ENCODE results near the gene CALD1. TPM values are rescaled to one million over a fixed set of nuclear protein-coding genes. Genes with fewer than 3 reads are reported as not detected.

CALD1 gene
- total RNA-seq, 6 experiments from 2014 or later = 1,066 to 1,726 (median 1,102) TPM

DNA sequence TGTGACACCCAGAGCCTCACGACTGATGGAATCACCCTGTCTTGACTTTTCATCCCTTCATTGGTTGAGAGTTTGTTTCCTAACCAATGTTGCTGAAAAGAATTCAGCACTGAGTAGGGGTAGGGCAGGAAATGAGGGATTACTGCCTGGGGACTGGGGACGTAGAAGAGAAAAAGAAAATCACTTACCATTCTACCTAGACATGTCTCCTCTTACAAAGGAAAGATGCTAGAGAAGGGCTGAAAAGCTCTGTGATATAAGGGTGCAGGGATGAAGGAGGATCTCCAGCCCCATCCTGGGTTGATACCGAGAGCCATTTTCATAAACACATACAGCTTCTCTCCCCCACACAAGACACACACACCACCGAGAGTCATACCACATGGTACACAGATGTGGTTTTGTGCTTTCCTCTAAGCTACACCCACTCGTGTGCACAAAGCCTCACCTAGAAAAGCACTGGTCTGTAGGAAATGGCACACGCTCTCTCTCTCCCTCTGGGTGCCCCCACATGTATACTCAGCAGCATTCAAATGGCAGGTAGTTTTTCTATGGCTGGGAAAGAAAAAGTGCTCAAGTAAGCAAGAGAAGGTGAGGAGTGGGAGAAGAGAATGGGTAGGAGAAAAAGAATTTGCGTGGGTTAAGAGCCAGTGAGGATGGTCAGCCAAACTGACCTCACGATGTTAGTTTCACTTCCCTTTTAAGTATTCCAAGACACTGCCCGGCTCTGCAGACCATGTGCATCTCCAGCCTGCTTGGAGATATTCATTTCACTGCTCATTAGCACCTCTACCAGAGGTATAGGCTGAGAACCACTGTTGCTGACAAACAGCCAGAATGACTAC is 85.8 kb downstream of the CALD1 start:
- no peak for DNase-seq
- peak overlapping the region; percentile 96 for H3K27ac Mint-ChIP-seq
- peaks cover 90% of the 10 kb centered on the region for H3K4me1 Mint-ChIP-seq (ENCODE audit: low read depth)
- H3K9me3 Mint-ChIP-seq = peaks cover 5% of the 10 kb centered on the region; the same call in 1 of the 2 replicates
- TF ChIP-seq, protein P1, sequence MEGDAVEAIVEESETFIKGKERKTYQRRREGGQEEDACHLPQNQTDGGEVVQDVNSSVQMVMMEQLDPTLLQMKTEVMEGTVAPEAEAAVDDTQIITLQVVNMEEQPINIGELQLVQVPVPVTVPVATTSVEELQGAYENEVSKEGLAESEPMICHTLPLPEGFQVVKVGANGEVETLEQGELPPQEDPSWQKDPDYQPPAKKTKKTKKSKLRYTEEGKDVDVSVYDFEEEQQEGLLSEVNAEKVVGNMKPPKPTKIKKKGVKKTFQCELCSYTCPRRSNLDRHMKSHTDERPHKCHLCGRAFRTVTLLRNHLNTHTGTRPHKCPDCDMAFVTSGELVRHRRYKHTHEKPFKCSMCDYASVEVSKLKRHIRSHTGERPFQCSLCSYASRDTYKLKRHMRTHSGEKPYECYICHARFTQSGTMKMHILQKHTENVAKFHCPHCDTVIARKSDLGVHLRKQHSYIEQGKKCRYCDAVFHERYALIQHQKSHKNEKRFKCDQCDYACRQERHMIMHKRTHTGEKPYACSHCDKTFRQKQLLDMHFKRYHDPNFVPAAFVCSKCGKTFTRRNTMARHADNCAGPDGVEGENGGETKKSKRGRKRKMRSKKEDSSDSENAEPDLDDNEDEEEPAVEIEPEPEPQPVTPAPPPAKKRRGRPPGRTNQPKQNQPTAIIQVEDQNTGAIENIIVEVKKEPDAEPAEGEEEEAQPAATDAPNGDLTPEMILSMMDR (IDR thresholded peaks at IDR 0.05) = no peak
- peaks cover 25% of the 10 kb centered on the region for H3K27me3 Mint-ChIP-seq (ENCODE audit: insufficient read depth)
- peak overlapping the region; percentile 88 for H3K4me3 Mint-ChIP-seq
- H3K36me3 Mint-ChIP-seq (ENCODE audit: low read depth) = peaks cover 79% of the 10 kb centered on the region

DNA sequence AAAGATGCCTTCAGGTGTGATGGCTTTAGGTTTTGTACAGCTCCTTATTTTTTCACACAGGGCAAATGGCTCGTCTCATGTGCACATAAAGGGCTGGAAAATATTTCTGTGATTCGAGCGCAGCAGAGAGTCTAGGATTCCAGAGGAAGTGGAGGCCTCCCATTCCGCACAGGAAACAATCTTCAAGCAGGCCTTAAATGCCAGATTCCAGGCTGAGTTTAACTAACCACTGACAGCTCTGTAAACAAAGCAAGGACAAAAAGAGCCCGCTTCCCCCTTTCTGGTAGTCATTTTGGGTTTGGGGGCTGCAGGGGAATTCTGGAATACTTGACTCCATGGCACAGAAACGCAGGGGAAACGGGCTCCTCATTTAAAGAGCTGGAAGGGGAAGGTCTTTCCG is 87.2 kb downstream of the CALD1 start:
- Mint-ChIP-seq H3K4me3 (peak overlapping the region; percentile 88), H3K9me3 (peaks cover 5% of the 10 kb centered on the region; the same call in 1 of the 2 replicates), H3K27me3 (ENCODE audit: insufficient read depth) (peaks cover 22% of the 10 kb centered on the region), H3K27ac (peak overlapping the region; percentile 96), H3K36me3 (ENCODE audit: low read depth) (peaks cover 73% of the 10 kb centered on the region), H3K4me1 (ENCODE audit: low read depth) (peaks cover 88% of the 10 kb centered on the region)
- TF ChIP-seq, protein P1 (IDR thresholded peaks at IDR 0.05) = no peak
- DNase-seq = no peak

DNA sequence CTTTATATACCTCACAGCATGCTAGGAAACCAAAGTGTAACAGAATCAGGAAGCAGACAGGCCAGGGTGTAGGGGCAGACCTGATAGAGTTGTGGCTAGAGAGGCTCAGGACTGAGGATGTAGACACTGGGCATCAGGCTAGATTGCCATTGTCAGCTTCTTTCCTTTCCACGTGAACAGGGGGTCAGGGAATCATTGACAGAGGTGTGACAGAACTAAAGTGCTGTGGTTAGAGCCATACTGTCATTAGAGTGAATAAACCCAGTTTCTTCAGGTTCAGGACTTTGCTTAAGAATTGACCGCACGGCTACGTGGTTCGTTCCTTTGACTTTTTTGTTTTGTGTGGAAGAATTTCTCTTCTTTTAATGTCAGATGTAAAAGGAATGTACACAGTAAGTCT is 90.7 kb downstream of the CALD1 start:
- TF ChIP-seq, protein P1 (IDR thresholded peaks at IDR 0.05) = no peak
- Mint-ChIP-seq H3K9me3 (peaks cover 5% of the 10 kb centered on the region; the same call in 1 of the 2 replicates), H3K27ac (peak overlapping the region; percentile 60; the same call in 1 of the 2 replicates), H3K27me3 (ENCODE audit: insufficient read depth) (peaks cover 20% of the 10 kb centered on the region), H3K4me1 (ENCODE audit: low read depth) (peaks cover 89% of the 10 kb centered on the region), H3K4me3 (no peak overlapping the region), H3K36me3 (ENCODE audit: low read depth) (peaks cover 73% of the 10 kb centered on the region)
- DNase-seq = no peak

DNA sequence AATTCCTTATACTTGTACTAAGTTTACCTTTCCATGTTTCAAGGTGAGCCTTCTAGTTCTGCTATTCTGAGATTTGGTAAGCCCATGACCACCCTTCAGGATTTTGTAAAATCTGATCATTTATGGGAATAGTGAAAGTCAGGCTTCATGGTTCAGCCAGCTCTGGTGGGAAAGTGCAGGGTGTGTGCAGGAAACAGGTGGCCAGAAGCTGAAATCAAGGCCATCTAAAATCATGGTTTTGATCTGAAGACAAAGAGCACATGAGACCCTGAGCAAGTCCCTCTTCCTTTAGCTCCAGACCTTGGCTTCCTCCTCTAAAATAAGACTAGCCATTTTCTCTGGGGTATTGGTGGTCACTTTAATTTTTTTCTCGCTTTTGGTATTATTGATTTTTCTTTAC is 91.3 kb downstream of the CALD1 start:
- Mint-ChIP-seq H3K27ac (peak overlapping the region; percentile 60), H3K36me3 (ENCODE audit: low read depth) (peaks cover 71% of the 10 kb centered on the region), H3K27me3 (ENCODE audit: insufficient read depth) (peaks cover 19% of the 10 kb centered on the region), H3K4me1 (ENCODE audit: low read depth) (peaks cover 89% of the 10 kb centered on the region), H3K9me3 (no peaks in the 10 kb centered on the region; the same call in 1 of the 2 replicates), H3K4me3 (no peak overlapping the region)
- no peak for DNase-seq
- TF ChIP-seq, protein P1 (IDR thresholded peaks at IDR 0.05) = no peak

DNA sequence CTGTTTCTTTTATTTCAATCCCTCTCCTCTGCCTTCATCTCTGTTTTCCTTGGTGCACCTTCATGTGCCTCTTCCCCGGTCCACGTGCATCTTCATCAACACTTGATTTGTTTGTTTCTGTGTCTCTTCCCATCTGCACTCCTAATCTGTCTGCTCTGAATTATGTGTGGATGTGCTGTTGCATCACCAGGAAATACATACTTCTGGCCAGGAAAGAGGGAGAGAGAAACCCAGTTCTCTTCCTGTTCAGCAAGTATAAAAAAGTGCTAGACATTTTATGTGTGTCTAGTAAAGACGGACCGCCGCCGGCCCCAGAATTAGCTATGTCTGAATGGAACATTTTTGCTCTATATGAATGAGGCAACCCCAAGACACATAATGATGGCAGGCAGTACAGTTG is 93.8 kb downstream of the CALD1 start:
- no peak for DNase-seq
- peak overlapping the region; percentile 71 for H3K27ac Mint-ChIP-seq
- TF ChIP-seq, protein P1 (IDR thresholded peaks at IDR 0.05) = no peak

More for the DNA sequence above, 93.8 kb downstream of the CALD1 start:
- Mint-ChIP-seq H3K4me3 (peak overlapping the region; percentile 16; the same call in 1 of the 2 replicates), H3K4me1 (ENCODE audit: low read depth) (peaks cover 77% of the 10 kb centered on the region), H3K36me3 (ENCODE audit: low read depth) (peaks cover 59% of the 10 kb centered on the region), H3K27me3 (ENCODE audit: insufficient read depth) (peaks cover 14% of the 10 kb centered on the region), H3K9me3 (no peaks in the 10 kb centered on the region; the same call in 1 of the 2 replicates)
